ACHN (cell line): ENCODE data around the gene RALGAPB.
"Not testable (repeated sequence)": the region's sequence is repeated elsewhere in the genome, so short reads cannot be mapped to it uniquely, and the experiment has no call there.

Experiments
- DNase-seq: peaks from one replicate; pipeline ENCODE4 v3.0.0-alpha.2; 2015
- in situ Hi-C: cut with HindIII; loops from 2 replicates; pipeline ENCODE4 v1.10.0; 2017; ENCODE audit warnings: low sequenced_read_pairs, low pct_ligation_motif_present, low pct_unique_long_range_greater_than_20kb

The RALGAPB gene

DNA sequence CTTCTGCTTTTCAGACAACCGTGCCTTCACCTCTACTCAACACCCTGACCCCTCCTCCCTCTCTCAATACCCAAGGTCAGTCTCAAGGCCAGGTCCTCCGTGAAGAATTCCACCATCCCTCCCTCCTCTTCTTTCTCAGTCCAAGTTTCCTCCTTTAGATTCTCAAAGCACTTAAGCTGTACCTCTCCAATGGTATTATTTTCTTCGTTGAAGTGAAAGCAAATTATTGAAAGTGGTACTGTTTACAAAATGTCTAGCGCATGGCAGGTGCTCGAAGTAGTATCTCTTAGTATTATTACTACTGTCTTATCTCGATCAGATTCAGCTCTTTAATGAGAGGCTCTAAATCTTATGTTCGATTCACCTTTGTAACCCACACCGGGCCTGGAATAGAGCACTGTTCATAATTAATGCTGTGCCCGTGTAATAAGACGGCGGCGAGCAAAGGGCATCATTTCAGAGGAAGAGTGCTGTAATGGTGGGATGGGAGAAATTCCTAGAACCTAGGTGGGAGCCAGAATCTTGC, 593 bp upstream of the RALGAPB start:
- in situ Hi-C loops: no loop called here

DNA sequence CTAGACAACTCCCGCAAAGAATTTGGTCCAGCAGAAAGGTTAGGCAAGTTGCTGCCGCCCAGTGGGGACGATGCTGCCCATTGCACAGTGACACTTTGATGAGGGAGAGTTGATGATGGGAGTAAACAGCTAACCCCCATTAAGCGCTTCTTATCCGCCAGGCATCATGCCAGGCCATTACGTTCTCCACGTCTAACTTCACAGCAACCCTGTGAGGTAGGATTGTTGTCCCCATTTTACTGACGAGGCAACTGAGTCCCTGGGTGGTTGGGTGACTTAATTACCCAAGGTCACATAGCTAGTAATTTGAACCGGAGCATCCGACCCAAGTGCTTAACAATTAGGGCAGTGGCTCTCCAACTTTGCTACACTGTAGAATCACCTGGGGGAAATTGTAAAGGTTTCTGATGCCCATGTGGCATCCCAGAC, 738 bp downstream of the RALGAPB start:
- in situ Hi-C loops: no loop called here
- DNase-seq: no peak

More for the DNA sequence above, 593 bp upstream of the RALGAPB start:
- no peak for DNase-seq

DNA sequence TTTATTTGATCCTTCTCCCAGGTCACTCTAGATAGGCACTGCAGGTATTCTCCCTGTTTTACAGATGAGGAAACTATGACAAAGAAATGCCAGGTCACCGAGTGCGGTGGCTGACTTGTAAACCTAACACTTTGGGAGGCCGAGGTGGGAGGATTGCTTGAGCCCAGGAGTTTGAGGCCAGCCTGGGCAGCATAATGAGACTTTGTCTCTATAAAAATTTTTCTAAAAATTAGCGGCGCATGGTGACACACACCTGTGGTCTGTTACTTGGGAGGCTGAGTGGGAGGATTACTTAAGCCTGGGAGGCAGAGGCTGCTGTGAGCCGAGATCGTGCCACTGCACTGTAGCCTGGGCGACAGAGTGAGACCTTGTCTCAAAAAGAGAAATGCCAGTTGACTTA, 5.1 kb downstream of the RALGAPB start:
- no peak for DNase-seq
- in situ Hi-C loops: no loop called here

DNA sequence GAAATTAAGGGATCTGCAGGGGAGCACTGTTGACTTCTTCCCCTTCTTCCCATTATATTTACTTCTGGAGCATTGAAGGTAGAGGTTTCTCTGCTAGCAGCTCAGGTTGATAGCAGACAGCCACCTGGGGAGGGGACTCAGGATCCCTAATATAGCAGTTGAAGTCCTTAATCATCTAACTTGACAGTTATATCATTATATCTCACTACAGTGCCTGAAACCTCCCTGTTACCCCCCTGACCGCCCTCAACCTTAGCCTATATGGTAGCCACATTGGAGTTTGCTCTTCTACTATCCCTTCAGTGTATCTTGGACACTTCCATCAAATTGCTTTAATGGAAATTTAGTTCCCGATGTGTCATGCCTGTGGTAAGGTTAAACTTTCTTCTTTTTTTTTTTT, 7.0 kb downstream of the RALGAPB start:
- DNase-seq: no peak

GRCh38 chr20:38485041-38485440, 12.4 kb downstream of the RALGAPB start:
- DNase-seq: no peak
- in situ Hi-C loops: no loop called here

More for the DNA sequence above, 7.0 kb downstream of the RALGAPB start:
- in situ Hi-C loops: no loop called here

GRCh38 chr20:38489181-38489580, 16.5 kb downstream of the RALGAPB start:
- DNase-seq: no peak
- in situ Hi-C loops: no loop called here

DNA sequence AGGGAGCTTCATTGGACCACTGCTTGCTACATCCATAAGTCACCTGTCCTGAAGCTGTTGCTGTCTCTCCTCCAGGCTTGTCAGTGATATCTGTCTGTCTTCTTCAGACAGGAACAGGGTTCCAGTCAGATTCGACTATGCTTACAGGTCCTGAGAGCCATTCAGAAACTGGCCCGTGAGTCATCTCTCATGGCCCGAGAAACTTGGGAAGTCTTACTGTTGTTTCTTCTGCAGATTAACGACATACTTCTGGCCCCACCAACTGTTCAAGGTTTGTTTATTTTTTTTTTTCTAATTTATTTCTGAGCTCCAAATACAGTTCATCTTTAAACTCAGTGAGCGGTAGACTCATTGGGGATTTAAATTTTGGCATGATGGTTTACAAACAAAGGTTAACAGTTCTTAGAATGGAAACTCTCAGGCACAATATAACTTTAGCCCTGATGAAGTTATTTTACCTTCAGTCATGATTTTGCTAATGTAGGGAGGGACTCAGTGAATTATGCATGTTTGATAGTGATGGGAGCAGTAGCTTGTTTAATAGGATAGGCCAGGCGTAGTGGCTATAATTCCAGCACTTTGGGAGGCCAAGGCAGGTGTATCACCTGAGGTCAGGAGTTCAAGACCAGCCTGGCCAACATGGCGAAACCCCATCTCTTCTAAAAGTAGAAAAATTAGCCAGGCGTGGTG, 24.7 kb downstream of the RALGAPB start:
- DNase-seq: no peak
- in situ Hi-C loops: no loop called here

DNA sequence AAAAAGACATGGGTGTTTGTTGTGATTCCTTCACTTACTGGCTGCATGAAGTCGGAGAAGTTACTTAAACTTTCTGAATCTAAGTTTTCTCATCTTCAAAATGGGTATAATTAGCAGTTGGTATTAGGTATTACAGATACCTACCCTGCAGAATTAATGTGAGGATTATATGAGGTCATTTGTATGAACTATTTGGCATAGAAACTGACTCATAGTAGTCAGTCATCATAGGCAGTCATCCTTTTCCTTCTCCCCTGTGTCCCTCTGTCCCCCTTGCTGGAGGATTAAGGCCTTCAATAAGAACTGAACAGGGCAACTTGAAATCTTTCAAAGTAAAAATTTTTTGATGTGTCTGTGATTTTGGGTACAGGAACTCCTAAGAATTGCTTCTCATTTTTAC, 26.3 kb downstream of the RALGAPB start:
- no peak for DNase-seq
- in situ Hi-C loops: no loop called here

DNA sequence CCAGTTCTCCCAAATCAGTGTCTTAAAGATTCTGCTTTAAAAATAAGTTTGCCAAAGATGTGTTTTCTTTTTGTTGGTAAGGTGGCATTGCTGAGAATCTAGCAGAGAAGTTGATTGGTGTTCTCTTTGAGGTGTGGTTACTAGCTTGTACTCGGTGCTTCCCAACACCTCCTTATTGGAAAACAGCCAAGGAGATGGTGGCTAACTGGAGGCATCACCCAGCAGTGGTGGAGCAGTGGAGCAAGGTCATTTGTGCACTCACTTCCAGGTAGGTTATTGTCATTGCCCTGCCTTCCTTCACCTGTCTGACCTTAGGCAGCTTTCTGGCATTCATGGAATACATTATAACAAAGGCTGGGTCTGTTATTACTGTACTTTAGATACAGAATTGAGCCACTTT, 26.7 kb downstream of the RALGAPB start:
- no peak for DNase-seq
- in situ Hi-C loops: no loop called here

DNA sequence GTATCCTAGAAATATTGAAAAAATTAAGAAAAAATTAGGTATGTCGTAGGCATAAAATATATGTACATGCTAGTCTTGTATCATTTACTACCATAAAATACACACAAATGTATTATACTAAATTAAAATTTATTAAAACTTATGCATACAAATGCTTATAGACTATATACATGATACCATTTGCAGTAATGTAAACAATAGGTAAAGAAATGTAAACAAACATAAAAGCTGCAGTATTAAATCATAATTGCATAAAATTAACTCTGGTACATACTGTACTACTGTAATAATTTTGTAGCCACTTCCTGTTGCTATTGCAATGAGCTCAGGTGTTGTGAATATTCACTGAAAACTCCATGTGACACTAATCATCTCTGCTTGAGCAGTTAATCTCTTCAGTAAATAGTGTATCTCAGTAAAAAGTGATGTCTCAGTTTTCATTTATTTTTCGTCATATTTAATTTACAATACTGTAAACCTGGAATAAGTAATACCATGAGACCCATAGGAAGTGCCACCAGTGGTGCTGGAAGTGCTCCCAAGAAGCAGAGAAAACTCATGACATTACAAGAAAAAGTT, 29.3 kb downstream of the RALGAPB start:
- DNase-seq: no peak
- in situ Hi-C loops: no loop called here

DNA sequence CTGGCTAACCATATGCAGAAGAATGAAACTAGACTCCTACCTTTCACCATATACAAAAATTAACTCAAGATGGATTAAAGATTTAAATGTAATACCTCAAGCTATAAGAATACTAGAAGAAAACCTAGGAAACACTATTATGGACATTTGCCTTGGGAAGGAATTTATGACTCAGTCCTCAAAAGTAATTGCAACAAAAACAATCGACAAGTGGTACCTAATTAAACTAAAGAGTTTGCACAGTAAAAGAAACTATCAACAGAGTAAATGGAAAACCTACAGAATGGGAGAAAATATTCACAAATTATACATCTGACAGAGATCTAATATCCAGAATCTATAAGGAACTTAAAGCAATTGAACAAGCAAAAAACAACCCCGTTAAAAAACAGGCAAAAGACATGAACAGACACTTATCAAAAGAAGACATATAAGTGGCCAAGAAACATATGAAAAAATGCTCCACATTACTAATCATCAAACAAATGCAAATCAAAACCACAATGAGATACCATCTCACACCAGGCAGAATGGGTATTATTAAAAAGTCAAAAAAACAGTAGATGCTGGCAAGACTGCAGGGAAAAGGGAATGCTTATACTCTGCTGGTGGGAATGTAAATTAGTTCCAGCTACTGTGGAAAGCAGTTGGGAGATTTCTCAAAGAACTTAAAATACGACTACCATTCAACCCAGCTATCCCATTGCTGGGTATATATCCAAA, 31.9 kb downstream of the RALGAPB start:
- DNase-seq: no peak
- in situ Hi-C loops: no loop called here

DNA sequence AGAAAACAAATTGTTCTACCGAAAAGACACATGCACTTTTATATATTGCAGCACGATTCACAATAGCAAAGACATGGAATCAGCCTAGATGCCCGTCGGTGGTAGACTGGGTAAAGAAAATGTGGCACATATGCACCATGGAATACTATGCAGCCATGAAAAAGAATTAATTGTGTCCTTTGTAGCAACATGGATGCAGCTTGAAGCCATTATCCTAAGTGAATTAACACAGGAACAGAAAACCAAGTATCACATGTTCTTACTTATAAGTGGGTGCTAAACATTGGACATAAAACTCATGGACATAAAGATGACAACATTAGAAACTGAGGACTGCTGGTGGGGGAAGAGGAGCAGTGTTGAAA, 32.4 kb downstream of the RALGAPB start:
- no peak for DNase-seq
- in situ Hi-C loops: no loop called here

DNA sequence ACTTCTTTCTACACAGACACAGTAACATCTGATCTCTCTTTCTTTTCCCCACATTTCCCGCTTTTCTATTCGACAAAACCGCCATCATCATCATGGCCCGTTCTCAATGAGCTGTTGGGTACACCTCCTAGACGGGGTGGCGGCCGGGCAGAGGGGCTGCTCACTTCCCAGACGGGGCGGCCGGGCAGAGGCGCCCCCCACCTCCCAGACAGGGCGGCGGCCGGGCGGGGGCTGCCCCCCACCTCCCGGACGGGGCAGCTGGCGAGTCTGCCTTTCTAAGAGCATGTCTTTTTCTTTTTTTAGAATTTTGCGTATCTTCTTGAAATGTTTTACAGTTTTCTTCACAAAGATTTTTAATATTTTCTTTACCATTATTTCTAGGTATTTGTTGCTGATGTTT, 39.1 kb downstream of the RALGAPB start:
- in situ Hi-C loops, DNase-seq: not testable (repeated sequence)

- DNase-seq: no peak
- in situ Hi-C loops: no loop called here
Measured at GRCh38 chr20:38514185-38514584, 41.5 kb downstream of the RALGAPB start.

DNA sequence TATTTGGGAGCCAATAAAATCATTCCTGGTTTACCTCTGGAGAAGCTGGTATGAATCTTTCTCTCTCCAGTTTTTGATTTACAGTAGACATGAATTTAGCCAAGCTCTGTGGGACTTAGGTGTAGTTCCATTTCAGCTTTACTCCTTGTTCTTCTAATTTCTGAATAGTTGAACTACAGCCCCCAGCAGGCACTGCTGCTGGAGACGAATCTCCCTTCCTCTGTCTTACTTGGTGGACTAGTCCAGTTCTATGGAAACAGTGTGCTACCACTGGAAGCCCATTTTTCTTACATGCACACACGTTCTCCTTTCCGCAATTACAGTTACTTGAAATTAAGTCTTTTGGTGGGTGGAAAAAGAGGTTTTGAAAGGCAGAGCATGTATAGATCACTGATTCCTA, 42.3 kb downstream of the RALGAPB start:
- no peak for DNase-seq
- in situ Hi-C loops: no loop called here

DNA sequence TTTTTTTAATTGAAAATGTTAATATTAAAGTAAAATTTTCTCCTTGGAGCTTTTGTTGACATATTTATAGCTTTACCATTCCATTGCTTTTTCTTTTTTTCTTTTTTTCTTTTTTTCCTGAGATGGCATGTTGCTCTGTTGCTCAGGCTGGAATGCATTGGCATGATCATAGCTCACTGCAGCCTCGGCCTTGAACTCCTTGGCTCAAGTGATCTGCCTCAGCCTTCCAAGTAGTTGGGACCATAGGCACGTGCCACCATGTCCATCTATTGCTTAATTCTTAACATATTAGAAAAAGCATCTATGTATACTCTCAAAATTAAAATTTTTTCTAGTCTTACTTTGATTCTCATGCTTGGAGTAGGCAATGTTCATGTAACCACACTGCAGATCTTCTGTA, 43.0 kb downstream of the RALGAPB start:
- in situ Hi-C loops: no loop called here

GRCh38 chr20:38519426-38519825, 46.8 kb downstream of the RALGAPB start:
- DNase-seq: no peak
- in situ Hi-C loops: no loop called here

More for the DNA sequence above, 43.0 kb downstream of the RALGAPB start:
- no peak for DNase-seq

- in situ Hi-C loops: no loop called here
- DNase-seq: no peak
Measured at GRCh38 chr20:38520261-38520660, 47.6 kb downstream of the RALGAPB start.

GRCh38 chr20:38523697-38524096, 51.1 kb downstream of the RALGAPB start:
- DNase-seq: peak; percentile 12
- in situ Hi-C loops: no loop called here

GRCh38 chr20:38528167-38528566, 55.5 kb downstream of the RALGAPB start:
- no peak for DNase-seq
- in situ Hi-C loops: no loop called here
